ENCODE data around the gene GNG5. TPM values are rescaled to one million over a fixed set of nuclear protein-coding genes. Genes with fewer than 3 reads are reported as not detected.

The GNG5 gene
- total RNA-seq, 1 donor from 2014 or later = 95.3 TPM

DNA sequence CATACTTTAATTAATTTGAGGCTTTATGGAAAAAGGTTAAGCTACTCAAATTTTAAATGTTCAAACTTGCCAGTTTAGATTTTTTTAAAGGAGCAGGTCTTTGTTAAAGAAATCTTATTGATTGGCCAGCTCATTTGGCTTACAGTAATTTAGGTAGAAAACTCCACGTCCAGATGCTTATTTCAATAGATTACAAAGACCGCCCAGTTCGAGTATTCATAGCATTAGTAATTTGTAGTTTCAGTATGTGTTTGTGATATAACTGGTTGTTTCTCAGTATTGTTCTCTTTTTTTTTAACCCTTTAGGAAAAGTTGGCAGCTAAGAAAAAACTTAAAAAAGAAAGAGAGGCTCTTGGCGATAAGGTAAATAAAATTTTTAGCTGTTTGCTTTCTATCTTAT is 25.7 kb downstream of the GNG5 start:
- no peak for TF ChIP-seq POLR2A (IDR thresholded peaks at IDR 0.05)
- TF ChIP-seq, protein P1, sequence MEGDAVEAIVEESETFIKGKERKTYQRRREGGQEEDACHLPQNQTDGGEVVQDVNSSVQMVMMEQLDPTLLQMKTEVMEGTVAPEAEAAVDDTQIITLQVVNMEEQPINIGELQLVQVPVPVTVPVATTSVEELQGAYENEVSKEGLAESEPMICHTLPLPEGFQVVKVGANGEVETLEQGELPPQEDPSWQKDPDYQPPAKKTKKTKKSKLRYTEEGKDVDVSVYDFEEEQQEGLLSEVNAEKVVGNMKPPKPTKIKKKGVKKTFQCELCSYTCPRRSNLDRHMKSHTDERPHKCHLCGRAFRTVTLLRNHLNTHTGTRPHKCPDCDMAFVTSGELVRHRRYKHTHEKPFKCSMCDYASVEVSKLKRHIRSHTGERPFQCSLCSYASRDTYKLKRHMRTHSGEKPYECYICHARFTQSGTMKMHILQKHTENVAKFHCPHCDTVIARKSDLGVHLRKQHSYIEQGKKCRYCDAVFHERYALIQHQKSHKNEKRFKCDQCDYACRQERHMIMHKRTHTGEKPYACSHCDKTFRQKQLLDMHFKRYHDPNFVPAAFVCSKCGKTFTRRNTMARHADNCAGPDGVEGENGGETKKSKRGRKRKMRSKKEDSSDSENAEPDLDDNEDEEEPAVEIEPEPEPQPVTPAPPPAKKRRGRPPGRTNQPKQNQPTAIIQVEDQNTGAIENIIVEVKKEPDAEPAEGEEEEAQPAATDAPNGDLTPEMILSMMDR (IDR thresholded peaks at IDR 0.05) = no peak
- peaks cover 33% of the 10 kb centered on the region for H3K4me1 ChIP-seq
- no peak for DNase-seq (ENCODE audit: extremely low spot score in 2 of 2)

DNA sequence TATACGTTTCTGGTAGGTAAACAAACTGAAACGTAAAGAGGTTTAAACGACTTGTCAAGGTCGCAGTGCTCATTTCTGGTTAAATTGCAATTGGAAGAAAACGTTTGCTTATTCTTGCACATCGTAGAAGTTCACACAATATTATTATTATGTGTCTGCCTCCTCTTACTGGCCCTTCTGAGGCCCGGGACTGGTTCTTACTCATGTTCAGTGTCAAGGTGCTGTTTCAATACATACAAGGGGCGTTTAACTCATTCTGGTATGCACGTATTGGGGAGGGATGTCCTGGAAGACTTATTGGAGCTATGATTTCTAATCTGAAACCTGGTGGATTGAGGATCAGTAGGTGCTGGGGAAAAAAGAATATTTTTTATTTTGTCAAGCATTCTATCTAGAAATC is 26.4 kb downstream of the GNG5 start:
- no peak for DNase-seq (ENCODE audit: extremely low spot score in 2 of 2)
- Histone ChIP-seq H3K4me3 (peak overlapping the region; percentile 57 to 75), H3K9me3 (no peaks in the 10 kb centered on the region), H3K36me3 (peaks cover 0 to 21% of the 10 kb centered on the region in 2 donors), H3K27ac (peak overlapping the region; percentile 77), H3K27me3 (no peaks in the 10 kb centered on the region), H3K4me1 (peaks cover 33% of the 10 kb centered on the region)
- TF ChIP-seq POLR2AphosphoS5 (IDR thresholded peaks at IDR 0.05; ENCODE audit: insufficient read depth in 1 of 2, low read depth in 1 of 2) (no peak), POLR2A (IDR thresholded peaks at IDR 0.05) (no peak)
- TF ChIP-seq, protein P1 (IDR thresholded peaks at IDR 0.05) = no peak
- intact Hi-C loops (cut with DNase I) = no loop called here

More for the DNA sequence above, 25.7 kb downstream of the GNG5 start:
- Histone ChIP-seq H3K9me3 (no peaks in the 10 kb centered on the region), H3K4me3 (no peak overlapping the region), H3K36me3 (peaks cover 0 to 28% of the 10 kb centered on the region in 2 donors), H3K27me3 (no peaks in the 10 kb centered on the region), H3K27ac (no peak overlapping the region)
- intact Hi-C loops (cut with DNase I) = no loop called here

GRCh38 chr1:84478876-84479868 is 27.2 kb downstream of the GNG5 start, which contains the start of gene RPF1:
Gene RPF1, plus strand, starts transcription at chr1:84479266. Its CDS starts 16 bp downstream, at chr1:84479282.
- H3K27me3 ChIP-seq = no peaks in the 10 kb centered on the region
- H3K4me1 ChIP-seq = peaks cover 33% of the 10 kb centered on the region
- intact Hi-C loops (cut with DNase I) = no loop called here
- TF ChIP-seq, protein P1 (IDR thresholded peaks at IDR 0.05) = no peak
- TF ChIP-seq POLR2AphosphoS5 (IDR thresholded peaks at IDR 0.05; ENCODE audit: insufficient read depth in 1 of 2, low read depth in 1 of 2) = peak; percentile 82 to 93
- peak in 1 of 2 donors; percentile 38 for TF ChIP-seq POLR2A (IDR thresholded peaks at IDR 0.05)
- H3K9me3 ChIP-seq = no peaks in the 10 kb centered on the region
- DNase-seq (ENCODE audit: extremely low spot score in 2 of 2) = no peak
- peak within 1 kb of the TSS; percentile 77 for H3K27ac ChIP-seq
- peaks cover 0 to 13% of the 10 kb centered on the region in 2 donors for H3K36me3 ChIP-seq
- H3K4me3 ChIP-seq = peak within 1 kb of the TSS; percentile 57 to 75

DNA sequence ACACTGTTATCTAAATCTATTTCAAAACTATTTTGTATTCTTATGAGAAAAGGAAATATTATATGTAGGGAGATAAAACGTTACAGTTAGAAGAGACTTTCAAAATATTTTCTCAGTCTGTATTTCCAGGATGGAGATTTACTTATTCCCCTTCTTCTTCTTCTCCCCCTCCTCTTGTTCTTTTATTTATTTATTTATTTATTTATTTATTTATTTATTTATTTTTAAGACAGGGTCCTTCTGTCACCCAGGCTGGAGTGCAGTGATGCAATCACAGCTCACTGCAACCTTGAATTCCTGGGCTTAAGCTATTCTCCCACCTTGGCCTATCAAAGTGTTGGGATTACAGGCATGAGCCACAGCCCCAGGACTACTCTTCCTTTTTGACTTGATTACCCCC is 30.2 kb downstream of the GNG5 start:
- H3K4me3 ChIP-seq = no peak overlapping the region
- peaks cover 14% of the 10 kb centered on the region for H3K4me1 ChIP-seq
- TF ChIP-seq POLR2A (IDR thresholded peaks at IDR 0.05) (no peak), POLR2AphosphoS5 (IDR thresholded peaks at IDR 0.05; ENCODE audit: insufficient read depth in 1 of 2, low read depth in 1 of 2) (no peak)
- TF ChIP-seq, protein P1 (IDR thresholded peaks at IDR 0.05) = no peak
- no peaks in the 10 kb centered on the region for H3K36me3 ChIP-seq
- H3K27me3 ChIP-seq = no peaks in the 10 kb centered on the region
- H3K9me3 ChIP-seq = no peaks in the 10 kb centered on the region
- intact Hi-C loops (cut with DNase I) = no loop called here
- no peak for DNase-seq (ENCODE audit: extremely low spot score in 2 of 2)
- H3K27ac ChIP-seq = no peak overlapping the region

DNA sequence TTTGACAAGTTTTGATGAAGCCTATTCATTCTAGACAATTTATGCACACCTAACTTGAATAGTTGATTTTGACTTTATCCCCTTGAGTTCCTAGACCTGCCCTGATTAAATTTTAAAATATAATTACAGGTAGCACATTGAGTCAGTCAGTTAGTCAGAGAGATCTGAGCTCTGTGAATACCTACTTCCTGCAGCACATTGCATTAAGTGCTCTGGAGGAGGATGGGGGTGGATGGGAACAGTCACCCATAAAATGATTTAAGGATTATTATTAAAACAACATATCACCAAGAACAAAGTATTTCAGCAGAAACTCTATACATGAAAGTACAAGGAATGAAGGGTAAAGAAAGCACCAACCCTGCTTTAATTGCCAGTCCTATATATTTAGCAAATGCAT is 39.1 kb downstream of the GNG5 start:
- Histone ChIP-seq H3K4me3 (no peak overlapping the region), H3K27ac (no peak overlapping the region), H3K27me3 (no peaks in the 10 kb centered on the region), H3K36me3 (no peaks in the 10 kb centered on the region), H3K4me1 (no peaks in the 10 kb centered on the region), H3K9me3 (no peaks in the 10 kb centered on the region)
- no peak for DNase-seq (ENCODE audit: extremely low spot score in 2 of 2)
- intact Hi-C loops (cut with DNase I) = no loop called here
- no peak for TF ChIP-seq POLR2AphosphoS5 (IDR thresholded peaks at IDR 0.05; ENCODE audit: insufficient read depth in 1 of 2, low read depth in 1 of 2)
- TF ChIP-seq, protein P1 (IDR thresholded peaks at IDR 0.05) = no peak
- no peak for TF ChIP-seq POLR2A (IDR thresholded peaks at IDR 0.05)
